ENCODE measurements around the gene USH1G.
"Not testable (repeated sequence)": the region's sequence is repeated elsewhere in the genome, so short reads cannot be mapped to it uniquely, and the experiment has no call there.

Gene USH1G

GRCh38 chr17:74916136-74916850 is 6.8 kb downstream of the USH1G start:
- POLR2A ChIA-PET: interaction anchor here (1.8 kb wide), 1 partner anchor 43 kb away, joined by 7 read pairs; the partner anchor contains the start of gene FDXR
- CTCF ChIA-PET: no interaction called here
- no peak for DNase-seq (ENCODE audit: extremely low spot score)
- no peak for TF ChIP-seq BHLHE40 (IDR thresholded peaks at IDR 0.05; ENCODE audit: borderline replicate concordance)
- no peak for TF ChIP-seq ELF4 (IDR thresholded peaks at IDR 0.05)
- no peak for TF ChIP-seq SP1 (IDR thresholded peaks at IDR 0.05)
- TF ChIP-seq ZNF384 (IDR thresholded peaks at IDR 0.05): no peak
- no peak for TF ChIP-seq CTBP1 (IDR thresholded peaks at IDR 0.05; ENCODE audit: borderline replicate concordance)
- no peak for TF ChIP-seq ARNT (IDR thresholded peaks at IDR 0.05)
- TF ChIP-seq TARDBP (IDR thresholded peaks at IDR 0.05): no peak
- no peak for TF ChIP-seq PKNOX1 (IDR thresholded peaks at IDR 0.05)
- no peak for TF ChIP-seq HDGF (IDR thresholded peaks at IDR 0.05; ENCODE audit: borderline replicate concordance)
- TF ChIP-seq SUZ12 (IDR thresholded peaks at IDR 0.05): no peak
- no peak for TF ChIP-seq FOXM1 (IDR thresholded peaks at IDR 0.05; ENCODE audit: borderline replicate concordance)
- TF ChIP-seq FOXA1 (IDR thresholded peaks at IDR 0.05): no peak
- TF ChIP-seq LEF1 (IDR thresholded peaks at IDR 0.05; ENCODE audit: borderline replicate concordance): no peak
- no peak for TF ChIP-seq NFRKB (IDR thresholded peaks at IDR 0.05)
- TF ChIP-seq FOXK2 (IDR thresholded peaks at IDR 0.05): no peak
- TF ChIP-seq L3MBTL2 (conservative IDR thresholded peaks at IDR 0.05): no peak

- DNase-seq (ENCODE audit: extremely low spot score); POLR2A ChIA-PET; CTCF ChIA-PET: not testable (repeated sequence)
Measured at GRCh38 chr17:74911423-74911822, 11.6 kb downstream of the USH1G start.

- CTCF ChIA-PET; DNase-seq (ENCODE audit: extremely low spot score): not testable (repeated sequence)
- POLR2A ChIA-PET: interaction anchor here (0.8 kb wide), 1 partner anchor 36 kb away, joined by 4 read pairs; no protein-coding TSS in a partner anchor
Measured at GRCh38 chr17:74909097-74909496, 14.0 kb downstream of the USH1G start.

- no peak for DNase-seq (ENCODE audit: extremely low spot score)
- TF ChIP-seq ARNT (IDR thresholded peaks at IDR 0.05) (no peak), NFRKB (IDR thresholded peaks at IDR 0.05) (no peak), FOXA1 (IDR thresholded peaks at IDR 0.05) (no peak), ZNF384 (IDR thresholded peaks at IDR 0.05) (no peak), PKNOX1 (IDR thresholded peaks at IDR 0.05) (no peak), CTBP1 (IDR thresholded peaks at IDR 0.05; ENCODE audit: borderline replicate concordance) (no peak), TARDBP (IDR thresholded peaks at IDR 0.05) (no peak), HDGF (IDR thresholded peaks at IDR 0.05; ENCODE audit: borderline replicate concordance) (no peak), LEF1 (IDR thresholded peaks at IDR 0.05; ENCODE audit: borderline replicate concordance) (no peak), FOXM1 (IDR thresholded peaks at IDR 0.05; ENCODE audit: borderline replicate concordance) (no peak), L3MBTL2 (conservative IDR thresholded peaks at IDR 0.05) (no peak), SUZ12 (IDR thresholded peaks at IDR 0.05) (no peak), BHLHE40 (IDR thresholded peaks at IDR 0.05; ENCODE audit: borderline replicate concordance) (no peak), SP1 (IDR thresholded peaks at IDR 0.05) (no peak), ELF4 (IDR thresholded peaks at IDR 0.05) (no peak), FOXK2 (IDR thresholded peaks at IDR 0.05) (no peak)
- ChIA-PET POLR2A (interaction anchor here (4.6 kb wide), 1 partner anchor 34 kb away, joined by 36 read pairs; the partner anchor contains the start of gene FDXR), CTCF (interaction anchor here (0.7 to 1.0 kb wide), 2 partner anchors 16 to 41 kb away, joined by 3 to 5 read pairs; no protein-coding TSS in a partner anchor)
Measured at GRCh38 chr17:74907012-74907411, 16.0 kb downstream of the USH1G start.

- ChIA-PET CTCF (interaction anchor here (0.6 to 1.0 kb wide), 3 partner anchors 15 to 41 kb away, joined by 3 to 5 read pairs (median 3); no protein-coding TSS in a partner anchor), POLR2A (interaction anchor here (4.6 kb wide), 1 partner anchor 33 kb away, joined by 36 read pairs; the partner anchor contains the start of gene FDXR)
- 0 out of 2 replicates have a peak, but pooled peaks have one; percentile 7 for TF ChIP-seq PKNOX1 (IDR thresholded peaks at IDR 0.05)
- DNase-seq (ENCODE audit: extremely low spot score): not testable (repeated sequence)
Measured at GRCh38 chr17:74906214-74906793, 16.8 kb downstream of the USH1G start.

DNA sequence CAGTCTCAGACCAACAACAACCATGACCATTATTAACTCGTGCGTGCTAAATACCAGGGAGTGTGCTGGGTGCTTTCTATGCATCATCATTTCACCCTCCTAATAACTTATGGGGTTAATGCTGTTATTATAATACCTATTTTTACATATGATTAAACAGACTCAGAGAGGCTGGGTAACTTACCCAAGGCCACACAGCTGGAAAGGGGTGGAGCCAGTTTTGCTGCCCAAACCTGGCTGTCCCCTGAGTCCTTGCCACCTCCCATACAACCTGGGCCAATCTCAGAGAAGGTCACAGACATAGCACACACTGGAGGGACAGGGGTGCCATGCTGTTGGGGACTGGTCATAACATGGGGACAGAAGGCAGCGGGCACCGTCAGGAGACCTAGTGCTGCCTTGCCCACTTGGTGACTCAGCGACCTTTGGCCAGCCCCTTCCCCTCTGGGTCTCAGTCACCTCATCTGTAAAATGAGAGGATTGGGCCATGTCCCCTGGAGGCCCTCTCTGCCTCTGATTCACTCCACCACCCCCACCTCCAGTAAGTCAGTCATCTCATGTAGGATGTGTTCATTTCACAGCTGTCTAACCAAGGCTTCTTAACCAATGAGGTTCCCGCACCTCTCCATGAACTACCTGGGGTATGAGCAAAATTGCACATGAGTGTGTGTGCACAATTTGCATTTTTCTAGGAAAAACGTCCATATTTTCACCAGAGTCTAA is 18.2 kb downstream of the USH1G start:
- ChIA-PET CTCF (no interaction called here), POLR2A (interaction anchor here (0.8 to 4.6 kb wide), 2 partner anchors 16 to 32 kb away, joined by 3 to 36 read pairs; partner anchors contain the start of gene FDXR)
- DNase-seq (ENCODE audit: extremely low spot score): no peak
- no peak for TF ChIP-seq FOXA1 (IDR thresholded peaks at IDR 0.05)
- TF ChIP-seq ZNF384 (IDR thresholded peaks at IDR 0.05): no peak
- no peak for TF ChIP-seq L3MBTL2 (conservative IDR thresholded peaks at IDR 0.05)
- no peak for TF ChIP-seq CTBP1 (IDR thresholded peaks at IDR 0.05; ENCODE audit: borderline replicate concordance)
- TF ChIP-seq FOXM1 (IDR thresholded peaks at IDR 0.05; ENCODE audit: borderline replicate concordance): no peak
- TF ChIP-seq ELF4 (IDR thresholded peaks at IDR 0.05): no peak
- TF ChIP-seq BHLHE40 (IDR thresholded peaks at IDR 0.05; ENCODE audit: borderline replicate concordance): no peak
- no peak for TF ChIP-seq LEF1 (IDR thresholded peaks at IDR 0.05; ENCODE audit: borderline replicate concordance)
- TF ChIP-seq FOXK2 (IDR thresholded peaks at IDR 0.05): no peak
- no peak for TF ChIP-seq TARDBP (IDR thresholded peaks at IDR 0.05)
- no peak for TF ChIP-seq PKNOX1 (IDR thresholded peaks at IDR 0.05)
- TF ChIP-seq SP1 (IDR thresholded peaks at IDR 0.05): no peak
- no peak for TF ChIP-seq SUZ12 (IDR thresholded peaks at IDR 0.05)
- TF ChIP-seq HDGF (IDR thresholded peaks at IDR 0.05; ENCODE audit: borderline replicate concordance): no peak
- TF ChIP-seq NFRKB (IDR thresholded peaks at IDR 0.05): no peak
